Measurements from ENCODE around the gene APLNR.
"Not testable (repeated sequence)": the region's sequence is repeated elsewhere in the genome, so short reads cannot be mapped to it uniquely, and the experiment has no call there.

APLNR gene

DNA sequence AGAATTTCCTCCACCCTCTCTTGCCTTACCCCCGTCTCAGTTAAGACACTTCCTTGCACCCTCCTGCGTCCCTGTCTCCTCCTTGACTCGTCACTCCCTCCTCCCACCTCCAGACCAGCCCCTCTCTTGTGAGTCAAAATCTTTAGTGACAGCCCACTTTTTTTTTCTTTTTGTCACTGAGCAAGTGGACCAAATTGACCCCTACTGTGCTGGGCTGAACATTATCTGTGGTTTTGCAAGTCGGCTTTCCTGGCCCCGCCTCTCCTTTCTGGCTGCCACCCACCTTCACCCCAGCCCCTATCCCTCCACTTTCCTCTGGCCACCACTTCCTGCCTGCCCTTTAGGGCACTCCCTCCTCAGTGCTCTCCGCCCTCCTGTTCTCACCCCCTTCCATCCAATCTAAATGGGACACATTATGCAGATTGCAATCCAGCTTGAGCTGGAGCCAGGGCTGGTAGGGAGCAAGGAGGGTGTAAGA lies at the start of gene APLNR:
Gene APLNR, minus strand, starts transcription at position 47 of the 478 bp plus-strand sequence. CDS start 246 bp downstream, outside the sequence.
- no peak for DNase-seq (ENCODE audit: low spot score)

DNA sequence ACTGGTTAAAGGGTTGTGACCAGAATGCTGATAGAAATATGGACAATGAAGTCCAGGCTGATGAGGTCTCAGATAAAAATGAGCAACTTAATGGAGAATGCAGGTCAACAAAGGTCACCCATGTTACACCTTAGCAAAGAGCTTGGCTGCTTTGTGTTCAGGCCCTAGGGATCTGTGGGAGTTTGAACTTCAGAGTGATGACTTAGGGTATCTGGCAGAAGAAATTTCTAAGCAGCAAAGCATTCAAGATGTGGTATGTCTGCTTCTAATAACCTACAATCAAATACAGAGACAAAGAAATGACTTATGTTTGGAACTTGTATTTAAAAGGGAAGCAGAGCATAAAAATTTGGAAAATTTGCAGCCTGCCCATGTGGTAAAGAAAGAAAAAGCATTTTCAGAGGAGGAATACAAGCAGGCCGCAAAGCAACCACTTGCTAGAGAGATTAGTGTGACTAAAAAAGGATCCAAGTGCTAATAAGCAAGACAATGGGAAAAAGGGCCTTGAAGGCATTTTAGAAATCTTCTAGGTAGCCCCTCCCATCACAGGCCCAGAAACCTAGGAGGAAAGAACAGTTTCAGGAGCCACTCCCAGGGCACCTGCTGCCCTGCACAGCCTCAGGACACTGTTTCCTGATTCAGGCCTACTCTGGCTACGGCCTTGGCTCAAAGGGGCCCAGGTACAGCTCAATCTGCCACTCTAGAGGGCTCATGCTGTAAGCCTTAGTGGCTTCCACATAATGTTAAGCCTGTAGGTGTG lies 46.4 kb upstream of the APLNR start:
- no peak for DNase-seq (ENCODE audit: low spot score)

DNA sequence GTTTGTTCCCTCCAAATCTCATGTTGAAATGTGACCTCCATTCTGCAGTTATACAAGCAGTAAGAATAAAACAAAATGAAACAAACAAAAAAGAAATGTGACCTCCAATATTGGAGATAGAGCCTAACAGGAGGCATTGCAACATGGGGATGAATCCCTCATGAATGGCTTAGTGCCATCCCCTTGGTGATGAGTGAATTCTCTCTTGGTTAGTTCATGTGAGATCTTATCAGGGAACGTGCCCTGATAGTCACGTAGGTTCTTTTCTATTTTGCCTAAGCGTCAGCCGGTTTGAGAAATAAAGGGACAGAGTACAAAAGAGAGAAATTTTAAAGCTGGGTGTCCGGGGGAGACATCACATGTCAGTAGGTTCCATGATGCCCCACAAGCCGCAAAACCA lies 44.5 kb upstream of the APLNR start:
- DNase-seq (ENCODE audit: low spot score) = not testable (repeated sequence)

DNA sequence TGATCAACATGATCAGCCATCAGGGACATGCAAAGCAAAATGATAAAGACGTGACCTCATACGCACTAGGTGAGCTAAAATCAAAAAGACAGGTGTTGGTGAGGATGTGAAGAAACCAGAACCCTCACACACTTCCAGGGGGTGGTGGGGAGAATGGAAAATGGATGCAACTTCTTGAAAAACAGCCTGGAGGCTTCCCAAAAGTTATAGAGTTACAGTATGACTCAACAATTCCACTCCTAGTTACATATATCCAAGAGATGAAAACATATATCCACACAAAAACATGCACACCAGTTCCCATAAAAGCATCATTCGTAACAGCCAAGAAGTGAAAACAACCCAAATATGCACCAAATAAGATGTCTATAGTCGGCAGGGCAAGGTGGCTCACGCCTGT lies 42.1 kb upstream of the APLNR start:
- DNase-seq (ENCODE audit: low spot score) = no peak

DNA sequence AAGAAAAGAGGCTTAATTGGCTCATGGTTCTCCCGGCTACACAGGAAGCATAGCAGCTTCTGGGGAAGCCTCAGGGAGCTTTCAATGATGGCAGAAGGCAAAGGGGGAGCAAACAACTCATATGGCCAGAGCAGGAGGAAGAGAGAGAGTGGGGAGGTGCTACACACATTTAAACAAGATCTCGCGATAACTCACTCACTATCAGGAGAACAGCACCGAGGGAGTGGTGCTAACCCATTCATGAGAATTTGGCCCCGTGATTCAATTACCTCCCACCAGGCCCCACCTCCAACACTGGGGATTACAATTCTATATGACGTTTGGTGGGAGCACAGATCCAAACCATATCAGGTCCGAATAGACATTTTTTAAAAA lies 41.7 kb upstream of the APLNR start:
- DNase-seq (ENCODE audit: low spot score) = no peak

DNA sequence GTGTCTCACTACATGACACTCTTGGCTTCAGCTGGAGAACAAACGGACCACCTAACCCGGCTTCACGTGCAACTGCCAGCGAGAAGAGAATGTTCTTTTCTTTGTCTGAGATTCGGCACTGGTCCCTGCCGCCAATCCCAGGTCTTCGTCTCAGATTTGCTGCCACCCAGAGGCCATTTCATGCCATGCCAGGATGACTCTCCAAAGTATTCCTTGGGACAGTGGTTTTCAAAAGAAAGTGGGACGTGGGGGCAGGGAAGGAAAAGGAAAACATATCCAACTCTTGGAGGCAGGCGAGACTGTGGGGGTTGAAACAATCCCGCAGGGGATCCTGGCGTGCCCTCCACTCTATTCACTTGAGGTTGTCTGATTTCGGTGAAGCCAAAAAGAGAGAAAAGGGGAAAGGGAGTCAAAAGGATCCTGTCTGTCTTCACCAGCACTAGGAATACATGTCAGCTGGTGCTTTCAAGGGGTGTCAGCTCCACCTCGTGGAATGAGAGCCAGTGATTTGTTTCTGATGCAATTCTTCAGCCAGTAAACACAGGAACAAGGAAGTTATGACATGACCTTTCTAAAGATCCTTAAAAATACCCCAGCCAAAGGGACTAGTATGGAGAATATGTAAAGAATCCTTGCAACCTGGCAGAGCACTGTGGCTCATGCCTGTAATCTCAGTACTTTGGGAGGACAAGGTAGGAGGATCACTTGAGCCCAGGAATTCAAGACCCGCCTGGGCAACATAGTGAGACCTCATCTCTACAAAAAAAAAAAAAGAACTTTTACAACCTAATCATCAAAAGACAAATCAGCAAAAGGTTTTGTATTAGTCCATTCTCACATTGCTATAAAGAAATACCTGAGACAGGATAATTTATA lies 41.0 kb upstream of the APLNR start:
- DNase-seq (ENCODE audit: low spot score) = peak; percentile 76

DNA sequence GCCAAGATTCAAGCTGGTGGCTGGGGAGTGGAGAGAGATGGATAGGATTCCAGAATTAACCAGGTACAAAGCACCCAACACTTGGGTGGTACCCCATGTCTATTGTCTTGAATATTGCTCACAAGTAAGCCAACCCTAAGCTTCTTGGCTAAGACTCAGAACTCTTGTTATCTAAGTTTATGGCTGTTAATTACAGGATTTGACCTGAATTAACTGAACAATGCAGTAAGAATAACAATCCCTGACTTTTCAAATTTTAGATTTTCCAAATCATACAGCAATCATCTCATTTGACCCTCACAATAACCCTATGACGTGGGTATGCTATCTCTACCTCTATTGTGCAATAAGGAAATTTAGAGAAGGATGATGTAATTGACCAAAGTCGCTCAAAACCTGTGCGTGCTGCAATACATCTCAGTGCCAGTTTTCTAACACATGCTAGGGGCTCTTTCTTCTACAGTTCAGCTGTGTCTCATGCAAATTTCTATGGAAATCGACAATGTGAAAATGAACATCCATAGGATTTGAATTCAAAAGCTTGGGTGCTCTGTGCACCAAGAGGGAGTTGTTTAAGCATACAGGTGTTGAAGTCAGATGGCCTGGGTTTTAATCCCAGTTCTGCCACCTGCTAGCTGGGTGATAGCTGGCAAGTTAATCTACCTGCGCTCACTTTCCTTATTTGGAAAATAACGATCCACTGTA lies 40.1 kb upstream of the APLNR start:
- DNase-seq (ENCODE audit: low spot score) = no peak

DNA sequence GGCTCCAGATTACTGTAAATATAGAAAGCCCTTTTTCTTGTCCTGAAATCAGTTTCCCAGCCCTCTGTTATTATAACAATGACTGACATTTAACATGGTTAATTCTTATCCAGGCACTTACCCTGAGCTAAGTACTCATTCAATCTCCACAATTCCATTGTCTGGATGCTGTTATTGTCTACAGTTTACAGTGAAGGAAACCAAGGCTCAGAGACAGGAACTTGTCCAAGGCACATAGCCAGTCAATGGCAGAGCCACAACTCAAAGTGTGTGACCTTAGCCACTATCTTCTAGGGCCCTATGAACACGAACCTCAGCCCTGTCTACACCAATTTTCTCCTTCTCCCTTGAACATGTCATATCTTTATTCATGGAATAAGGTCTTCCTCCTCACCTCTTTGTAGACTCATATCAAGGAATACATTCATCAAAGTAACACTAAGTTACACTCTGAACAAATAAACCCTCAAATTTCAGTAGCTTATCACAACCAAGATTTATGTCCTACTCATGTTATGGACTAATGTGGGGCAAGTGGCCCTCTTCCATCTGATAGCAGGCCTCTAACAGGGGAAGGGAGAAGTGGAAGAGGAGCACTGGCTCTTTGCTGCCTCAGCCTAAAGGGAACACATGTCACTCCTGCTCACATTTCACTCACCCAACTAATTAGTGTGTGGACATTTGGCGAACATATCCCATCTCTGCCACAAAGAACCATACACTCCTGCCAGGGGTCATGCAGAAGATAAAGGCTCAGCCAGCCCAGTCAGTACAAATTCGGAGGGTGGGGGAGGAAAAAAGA lies 39.3 kb upstream of the APLNR start:
- DNase-seq (ENCODE audit: low spot score) = no peak

DNA sequence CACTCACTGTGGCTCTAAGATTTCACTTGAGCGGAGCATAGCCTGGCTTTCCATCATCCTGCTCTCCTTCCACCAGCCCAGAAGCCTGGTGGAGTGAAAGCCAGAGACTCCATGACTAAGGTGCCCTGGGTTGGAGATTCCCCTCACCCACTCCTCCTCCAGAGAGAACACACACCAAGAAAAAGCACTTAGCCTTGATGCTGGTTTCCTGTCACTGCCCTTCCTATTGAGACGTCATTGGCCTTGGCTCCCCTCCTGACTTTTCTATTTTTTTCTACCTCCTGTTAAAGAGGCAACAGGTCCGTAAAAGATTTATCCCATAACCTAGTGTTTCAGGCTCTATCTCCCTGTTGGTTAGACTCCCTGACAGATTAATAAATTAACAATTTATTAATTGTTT lies 38.5 kb upstream of the APLNR start:
- DNase-seq (ENCODE audit: low spot score) = no peak

DNA sequence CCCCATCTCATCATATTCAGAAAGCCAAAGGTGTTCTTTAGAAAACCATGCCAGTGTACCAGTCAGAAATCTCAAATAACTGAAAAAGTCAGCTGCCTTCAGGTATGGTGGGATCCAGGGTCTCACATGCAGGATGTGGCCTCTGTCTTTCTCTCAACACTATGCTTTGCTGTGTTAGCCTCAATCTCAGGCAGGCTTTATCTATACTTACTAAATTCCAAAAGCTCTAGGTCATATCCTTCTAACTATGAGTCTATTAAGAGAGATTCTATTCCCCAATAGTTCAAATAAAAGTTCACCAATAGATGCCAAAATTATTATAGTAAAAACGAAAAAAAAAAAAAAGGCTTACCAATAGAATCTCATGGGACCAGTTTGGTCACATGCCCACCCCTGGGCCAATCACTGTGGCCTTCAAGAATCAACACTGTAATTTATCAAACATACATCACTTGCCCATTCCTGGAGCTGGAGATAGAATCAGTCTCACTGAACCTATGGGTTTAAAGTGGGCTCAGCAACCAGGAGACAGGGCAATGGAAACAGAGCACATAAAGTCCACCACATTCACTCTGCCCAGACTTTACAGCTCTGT lies 38.0 kb upstream of the APLNR start:
- no peak for DNase-seq (ENCODE audit: low spot score)

DNA sequence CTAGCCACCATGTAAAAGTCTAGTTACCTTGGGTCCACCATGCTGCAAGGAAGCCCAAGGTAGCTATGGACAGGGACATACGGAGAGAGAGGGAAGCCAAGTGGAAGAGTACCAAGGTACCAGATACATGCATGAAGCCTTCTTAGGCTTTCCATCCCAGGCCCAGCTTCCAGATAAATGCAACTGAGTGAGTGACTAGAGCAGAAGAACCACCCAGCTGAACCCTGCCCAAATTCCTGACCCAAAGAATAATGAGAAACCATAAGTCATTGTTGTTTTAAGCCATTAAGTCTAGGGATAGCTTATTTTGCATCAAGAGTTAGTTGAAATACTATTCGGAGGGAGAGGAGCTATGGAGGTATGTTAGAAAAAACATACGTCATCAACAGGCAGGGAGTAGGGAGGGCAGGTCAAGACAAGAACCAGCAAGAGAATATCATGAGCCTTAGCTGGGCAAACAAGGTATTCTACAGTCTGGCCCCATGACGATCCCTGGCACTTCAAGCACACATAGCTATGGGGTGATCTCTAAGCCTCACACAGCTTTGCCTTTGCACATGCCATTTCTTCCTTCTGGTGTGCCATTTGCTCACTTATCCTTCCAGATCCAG lies 36.5 kb upstream of the APLNR start:
- DNase-seq (ENCODE audit: low spot score) = no peak

DNA sequence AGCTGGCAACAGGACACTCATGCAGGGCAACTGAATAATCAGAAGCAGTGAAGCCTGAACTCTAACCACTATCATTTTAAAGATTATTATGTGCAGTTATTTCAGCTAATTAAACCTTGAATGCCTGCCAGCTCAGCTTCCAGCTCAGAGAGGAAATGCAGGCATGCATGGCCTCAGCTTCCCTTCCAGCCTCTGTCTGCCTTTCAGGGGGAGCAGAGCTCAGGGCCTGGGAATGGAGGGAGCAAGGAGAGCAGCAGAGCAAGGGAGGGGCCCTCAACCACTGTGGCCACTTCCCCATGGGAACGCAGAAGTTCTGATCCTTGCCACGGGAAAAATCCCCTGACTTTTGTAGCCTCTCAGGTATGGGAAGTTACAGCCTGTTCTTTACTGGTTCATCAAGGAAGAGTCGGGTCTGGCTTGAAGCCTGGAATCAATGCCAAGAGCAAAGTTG lies 32.5 kb upstream of the APLNR start:
- no peak for DNase-seq (ENCODE audit: low spot score)

DNA sequence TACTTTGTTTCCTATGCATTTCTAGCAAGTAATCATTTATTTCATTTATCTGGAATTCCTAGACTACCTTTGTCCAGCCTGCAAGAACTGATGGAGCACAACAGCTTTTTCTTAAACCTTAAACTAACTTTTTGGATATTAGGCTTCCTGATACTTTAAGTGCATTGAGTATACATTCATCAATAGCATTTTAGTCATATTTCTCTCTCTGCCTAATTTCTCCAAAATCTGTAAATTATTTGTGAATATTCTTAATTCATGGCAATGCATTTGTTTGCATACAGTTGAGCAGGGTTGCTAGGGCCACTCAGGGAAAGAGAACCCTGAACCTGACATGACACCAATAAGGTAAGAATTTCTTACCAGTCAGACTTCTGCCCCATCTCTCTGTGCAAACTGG lies 29.1 kb upstream of the APLNR start:
- no peak for DNase-seq (ENCODE audit: low spot score)

DNA sequence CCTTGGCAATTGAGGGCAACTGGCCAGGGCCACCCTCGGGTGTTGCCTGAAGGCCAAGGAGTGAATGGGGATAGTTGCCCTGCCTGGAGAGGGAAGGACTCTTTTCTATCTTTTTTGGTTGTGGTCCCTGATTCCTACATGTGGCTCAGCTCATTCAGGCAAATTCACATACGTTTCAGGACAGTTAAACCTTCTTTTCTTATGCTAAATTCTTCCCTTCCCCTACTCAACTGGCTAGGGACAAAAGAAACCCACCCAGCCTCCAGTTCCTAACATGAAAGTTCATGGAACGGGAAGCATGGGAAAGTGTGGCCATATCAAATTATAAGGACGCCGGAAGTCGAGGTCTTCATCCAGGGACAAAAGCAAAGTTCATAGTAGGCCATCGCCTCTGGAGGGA lies 26.3 kb upstream of the APLNR start:
- no peak for DNase-seq (ENCODE audit: low spot score)

DNA sequence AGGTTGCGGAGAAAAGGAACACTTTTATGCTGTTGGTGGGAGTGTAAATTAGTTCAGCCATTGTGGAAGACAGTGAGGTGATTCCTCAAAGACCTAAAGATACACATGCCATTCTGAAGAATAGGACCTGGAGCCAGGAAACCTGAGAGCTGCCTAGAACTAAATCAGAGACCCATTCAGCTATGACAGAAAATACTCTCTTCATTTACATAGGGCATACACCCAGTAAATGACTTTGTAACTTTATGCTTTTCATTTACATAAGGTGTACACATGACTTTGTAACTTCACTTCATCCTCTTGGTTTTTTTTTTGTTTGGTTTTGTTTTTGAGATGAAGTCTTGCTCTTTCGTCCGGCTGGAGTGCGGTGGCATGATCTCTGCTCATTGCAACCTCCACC lies 25.1 kb upstream of the APLNR start:
- DNase-seq (ENCODE audit: low spot score) = no peak

DNA sequence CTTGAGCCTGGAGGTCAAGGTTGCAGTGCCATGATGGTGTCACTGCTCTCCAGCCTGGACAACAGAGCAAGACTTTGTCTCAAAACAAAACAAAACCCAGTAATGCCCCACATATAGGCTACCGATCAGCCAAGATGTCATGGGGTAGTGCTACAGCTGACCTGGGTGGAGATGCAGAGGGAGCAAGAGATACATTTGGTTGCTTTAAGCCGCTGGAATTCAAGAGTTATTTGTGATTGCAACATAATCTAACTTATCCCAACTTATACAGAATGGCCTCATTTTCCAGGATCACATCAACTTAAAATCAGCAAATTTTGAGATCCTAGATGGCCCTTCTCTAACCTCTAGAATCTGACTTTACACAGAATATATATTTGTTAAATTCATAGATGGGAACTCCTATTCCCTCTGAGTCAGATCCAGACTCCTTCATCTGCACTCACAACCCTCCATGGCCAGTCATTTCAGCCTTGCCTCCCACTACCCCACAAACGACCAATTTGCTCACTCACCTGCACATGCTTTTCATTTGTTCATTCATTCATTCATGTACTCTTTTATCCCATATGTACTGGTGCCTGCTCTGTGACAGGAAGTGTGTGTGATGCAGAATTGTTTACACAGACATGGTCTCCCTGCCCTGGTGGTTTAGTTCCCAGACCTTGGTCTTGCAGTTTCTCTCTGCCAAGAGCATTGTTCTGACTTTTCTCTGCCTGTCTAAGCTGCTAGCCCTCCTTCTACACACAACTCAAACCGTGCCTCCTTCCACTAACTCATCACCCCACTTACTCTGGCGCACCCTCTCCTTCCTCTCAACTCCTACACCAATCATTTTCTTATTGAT lies 24.1 kb upstream of the APLNR start:
- DNase-seq (ENCODE audit: low spot score) = no peak

DNA sequence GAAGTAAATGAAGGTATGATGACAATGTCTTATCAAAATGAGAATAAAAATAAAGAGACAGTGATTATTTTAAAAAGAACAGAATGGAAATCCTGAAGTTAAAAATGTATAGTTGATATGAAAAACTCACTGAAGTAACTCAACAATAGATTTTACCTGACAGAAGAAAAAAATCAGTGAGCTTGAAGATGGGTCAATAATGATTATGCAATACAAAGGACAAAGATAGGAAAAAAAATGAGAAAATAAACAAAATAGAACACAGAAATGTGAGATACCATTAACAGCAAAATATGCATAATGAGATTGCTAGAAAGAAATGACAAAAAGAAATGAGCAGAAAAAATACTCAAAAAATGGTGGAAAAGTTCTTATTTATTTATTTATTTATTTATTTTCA lies 19.1 kb upstream of the APLNR start:
- DNase-seq (ENCODE audit: low spot score) = no peak

DNA sequence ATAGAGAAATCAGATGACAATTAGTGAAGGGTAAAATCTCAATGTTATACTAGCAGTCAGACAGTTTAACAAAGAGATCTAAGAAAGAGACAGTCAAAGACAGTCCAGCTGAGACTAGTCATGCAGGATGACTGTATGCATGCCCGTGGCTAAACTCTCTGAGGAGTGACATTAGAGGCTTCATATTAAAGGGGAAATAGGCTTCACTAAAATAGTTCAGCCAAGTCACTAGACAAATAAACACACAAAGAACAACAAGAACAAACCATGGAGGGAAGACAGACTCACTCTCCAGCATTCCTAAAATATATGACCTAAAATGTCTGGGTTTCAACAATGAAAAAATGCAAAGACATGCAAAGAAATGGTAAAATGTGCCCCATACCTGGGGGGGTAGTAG lies 18.6 kb upstream of the APLNR start:
- no peak for DNase-seq (ENCODE audit: low spot score)

DNA sequence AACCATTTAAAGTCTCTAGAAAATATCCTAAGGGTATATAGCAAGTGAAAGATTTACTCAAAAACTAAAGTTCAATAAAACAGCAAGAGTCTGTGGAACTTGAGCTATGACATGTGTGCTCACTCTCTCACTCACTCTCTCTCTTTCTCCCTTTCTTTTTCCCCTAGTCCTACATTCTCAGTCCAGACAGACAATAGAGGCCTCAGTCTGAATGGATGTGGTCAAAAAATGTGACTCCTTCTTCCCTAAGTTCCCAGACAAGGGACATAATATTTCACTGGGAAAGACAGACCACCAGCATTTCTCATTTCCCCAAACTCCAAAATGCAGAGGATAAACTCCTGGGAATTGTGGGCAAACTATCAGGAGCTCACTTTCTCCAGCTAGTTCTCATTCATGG lies 17.6 kb upstream of the APLNR start:
- no peak for DNase-seq (ENCODE audit: low spot score)

Data from AG08396 (cell line).